IMR-90 (cell line): Measurements from ENCODE around the gene ANKRD13D. TPM values are rescaled to one million over a fixed set of nuclear protein-coding genes. Genes with fewer than 3 reads are reported as not detected.

Experiments
- CHD1 ChIP-seq: IDR thresholded peaks from 2 replicates; pipeline ENCODE4 v1.6.1; 2012; ENCODE audit warnings: low read depth, low read length, improper control_type of control experiment
- MAZ ChIP-seq: IDR thresholded peaks from 2 replicates; pipeline ENCODE4 v1.6.1; 2012; ENCODE audit warnings: low read depth, mild to moderate bottlenecking, low read length, improper control_type of control experiment, moderate library complexity, borderline replicate concordance
- RAD21 ChIP-seq: IDR thresholded peaks from 2 replicates; pipeline ENCODE4 v1.6.1; 2012; ENCODE audit warnings: low read length, improper control_type of control experiment
- USF2 ChIP-seq: fragments of 150-350 bp; IDR thresholded peaks from 2 replicates; pipeline ENCODE4 v1.6.1; 2017; ENCODE audit warnings: mild to moderate bottlenecking, antibody characterized with exemption, low read length, low read depth
- polyA plus RNA-seq, 3 experiments: library from polyadenylated mRNA; depleted of rRNA; stranded (reverse); fragments of >200 nt; gene quantifications; 2 replicates each; pipeline ENCODE4 v1.2.3, GENCODE V29; 2012; ENCODE audit warnings: low replicate concordance in 1 of 3
- total RNA-seq: library from RNA; depleted of rRNA; stranded (reverse); fragments of >200 nt; gene quantifications from 2 replicates; pipeline ENCODE4 v1.2.3, GENCODE V29; 2012

The ANKRD13D gene
- total and polyA plus RNA-seq, 2 of the 4 experiments (the other 2 are of a cell fraction): 7.3 to 38.4 TPM

- TF ChIP-seq USF2 (no peak), CHD1 (no peak), MAZ (no peak), RAD21 (no peak)
Measured at GRCh38 chr11:67268962-67269268, 20.2 kb upstream of the ANKRD13D start (continued).
